ENCODE measurements around the gene NPSR1.

Gene NPSR1

DNA sequence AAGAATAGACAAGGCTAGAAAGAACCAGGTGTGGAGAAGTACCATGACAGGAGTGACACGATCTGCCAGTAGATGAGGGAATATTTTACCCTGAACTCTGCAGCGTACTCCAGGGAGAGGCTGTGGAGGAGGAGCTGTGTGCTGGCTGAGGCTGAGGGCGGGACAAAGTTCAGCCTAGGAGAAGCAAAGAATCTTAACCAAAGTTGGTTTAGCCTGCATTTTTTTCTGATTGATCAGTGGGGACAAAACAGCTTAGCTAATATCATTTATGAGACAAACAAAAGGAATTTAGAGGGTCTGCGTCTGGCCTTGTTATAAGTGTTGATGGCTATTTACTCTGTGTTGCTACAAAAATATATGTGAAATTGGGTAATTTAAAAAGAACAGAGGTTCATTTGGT lies 5.2 kb upstream of the NPSR1 start:
- H3K27ac Mint-ChIP-seq, result peak overlapping the region in 1 of 3 experiments; percentile 4
- peaks cover 7% of the 10 kb centered on the region for H3K4me1 Mint-ChIP-seq
- no peak overlapping the region for H3K4me3 Mint-ChIP-seq
- H3K36me3 Mint-ChIP-seq (ENCODE audit: low read depth), result no peaks in the 10 kb centered on the region
- peaks cover 6% of the 10 kb centered on the region for H3K9me3 Mint-ChIP-seq
- no peak for TF ChIP-seq CTCF (IDR thresholded peaks at IDR 0.05; ENCODE audit: unreplicated experiment in 3 of 3)
- H3K27me3 Mint-ChIP-seq (ENCODE audit: low read depth), result peaks cover 9% of the 10 kb centered on the region

DNA sequence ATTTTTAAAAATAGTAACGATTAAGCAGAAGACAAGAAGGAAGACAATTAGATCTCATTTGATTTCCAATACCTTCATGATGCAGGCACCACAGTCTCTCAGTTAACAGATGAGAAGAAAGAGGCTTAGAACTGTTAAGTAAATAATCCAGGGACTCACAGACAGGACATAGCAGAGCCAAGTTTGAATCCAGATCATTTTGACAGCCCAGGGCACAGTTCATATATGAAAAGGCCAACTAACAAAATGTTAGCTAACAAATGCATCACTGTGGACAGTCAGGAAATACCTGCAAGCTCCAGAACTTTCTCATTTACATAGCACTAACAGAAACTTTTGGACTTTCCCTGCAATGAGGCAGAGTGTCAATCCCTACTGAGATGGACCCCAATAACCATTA lies 4.2 kb upstream of the NPSR1 start:
- Mint-ChIP-seq H3K27me3 (ENCODE audit: low read depth) (peaks cover 9% of the 10 kb centered on the region), H3K9me3 (peaks cover 6% of the 10 kb centered on the region), H3K27ac (no peak overlapping the region), H3K4me1 (peaks cover 7% of the 10 kb centered on the region), H3K36me3 (ENCODE audit: low read depth) (no peaks in the 10 kb centered on the region), H3K4me3 (no peak overlapping the region)
- TF ChIP-seq CTCF (IDR thresholded peaks at IDR 0.05; ENCODE audit: unreplicated experiment in 3 of 3), result no peak

- H3K4me3 Mint-ChIP-seq, result no peak overlapping the region
- peaks cover 9% of the 10 kb centered on the region for H3K27me3 Mint-ChIP-seq (ENCODE audit: low read depth)
- H3K36me3 Mint-ChIP-seq (ENCODE audit: low read depth), result no peaks in the 10 kb centered on the region
- no peak overlapping the region for H3K27ac Mint-ChIP-seq
- peaks cover 17% of the 10 kb centered on the region for H3K4me1 Mint-ChIP-seq
- H3K9me3 Mint-ChIP-seq, result peaks cover 3% of the 10 kb centered on the region
- no peak for TF ChIP-seq CTCF (IDR thresholded peaks at IDR 0.05; ENCODE audit: unreplicated experiment in 3 of 3)
Measured at GRCh38 chr7:34655384-34655783, 2.6 kb upstream of the NPSR1 start.

DNA sequence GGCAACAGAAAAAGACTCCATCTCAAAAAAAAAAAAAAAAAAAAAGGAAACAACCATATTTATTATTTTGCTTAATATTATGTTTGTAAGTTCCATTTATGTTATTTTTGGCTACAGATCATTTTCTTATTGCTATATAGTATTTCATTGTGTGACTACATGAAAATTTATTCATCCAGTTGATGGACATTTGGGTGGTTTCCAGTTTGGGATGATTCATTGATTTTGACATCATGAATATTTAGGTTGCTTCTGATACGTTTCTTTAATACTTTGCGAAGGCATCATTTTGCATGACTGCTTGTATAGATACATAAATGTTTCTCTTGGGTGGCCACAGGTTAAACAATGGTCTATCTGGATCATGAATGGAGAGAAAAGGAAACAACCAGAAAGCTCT lies 2.0 kb upstream of the NPSR1 start:
- no peak for TF ChIP-seq CTCF (IDR thresholded peaks at IDR 0.05; ENCODE audit: unreplicated experiment in 3 of 3)
- Mint-ChIP-seq H3K4me1 (peaks cover 22% of the 10 kb centered on the region), H3K4me3 (no peak overlapping the region), H3K36me3 (ENCODE audit: low read depth) (no peaks in the 10 kb centered on the region), H3K27me3 (ENCODE audit: low read depth) (peaks cover 9% of the 10 kb centered on the region), H3K27ac (no peak overlapping the region), H3K9me3 (peaks cover 3% of the 10 kb centered on the region)

GRCh38 chr7:34659472-34660075 lies 1.6 kb downstream of the NPSR1 start:
- Mint-ChIP-seq H3K27ac (no peak overlapping the region), H3K27me3 (ENCODE audit: low read depth) (peaks cover 14% of the 10 kb centered on the region), H3K9me3 (no peaks in the 10 kb centered on the region), H3K4me3 (peak overlapping the region in 1 of 3 experiments; percentile 48), H3K4me1 (peaks cover 24% of the 10 kb centered on the region), H3K36me3 (ENCODE audit: low read depth) (no peaks in the 10 kb centered on the region)
- no peak for TF ChIP-seq CTCF (IDR thresholded peaks at IDR 0.05; ENCODE audit: unreplicated experiment in 3 of 3)

GRCh38 chr7:34662058-34662708 lies 4.2 kb downstream of the NPSR1 start:
- Mint-ChIP-seq H3K36me3 (ENCODE audit: low read depth) (no peaks in the 10 kb centered on the region), H3K9me3 (no peaks in the 10 kb centered on the region), H3K27ac (no peak overlapping the region), H3K27me3 (ENCODE audit: low read depth) (peaks cover 13% of the 10 kb centered on the region), H3K4me1 (peaks cover 24% of the 10 kb centered on the region), H3K4me3 (no peak overlapping the region)
- no peak for TF ChIP-seq CTCF (IDR thresholded peaks at IDR 0.05; ENCODE audit: unreplicated experiment in 3 of 3)

Measured in nephron (organoid).